Lower leg skin (tissue), 3 donors: ENCODE data around the gene ACAD8.

Source experiments
- POLR2A ChIP-seq, 2 donors: fragments of 450-650 bp; IDR thresholded peaks; one replicate each; pipeline ENCODE4 v1.6.1; 2016 to 2017; ENCODE audit warnings: antibody characterized with exemption in 2 of 2, mild to moderate bottlenecking in 1 of 2, moderate library complexity in 1 of 2
- TF ChIP-seq, protein P1 (sequence below), 3 donors: fragments of 450-650 bp; IDR thresholded peaks; one replicate each; pipeline ENCODE4 v1.5.1; 2016; ENCODE audit warnings: antibody characterized with exemption in 3 of 3, mild to moderate bottlenecking in 3 of 3, moderate library complexity in 2 of 3

- TF ChIP-seq, protein P1, sequence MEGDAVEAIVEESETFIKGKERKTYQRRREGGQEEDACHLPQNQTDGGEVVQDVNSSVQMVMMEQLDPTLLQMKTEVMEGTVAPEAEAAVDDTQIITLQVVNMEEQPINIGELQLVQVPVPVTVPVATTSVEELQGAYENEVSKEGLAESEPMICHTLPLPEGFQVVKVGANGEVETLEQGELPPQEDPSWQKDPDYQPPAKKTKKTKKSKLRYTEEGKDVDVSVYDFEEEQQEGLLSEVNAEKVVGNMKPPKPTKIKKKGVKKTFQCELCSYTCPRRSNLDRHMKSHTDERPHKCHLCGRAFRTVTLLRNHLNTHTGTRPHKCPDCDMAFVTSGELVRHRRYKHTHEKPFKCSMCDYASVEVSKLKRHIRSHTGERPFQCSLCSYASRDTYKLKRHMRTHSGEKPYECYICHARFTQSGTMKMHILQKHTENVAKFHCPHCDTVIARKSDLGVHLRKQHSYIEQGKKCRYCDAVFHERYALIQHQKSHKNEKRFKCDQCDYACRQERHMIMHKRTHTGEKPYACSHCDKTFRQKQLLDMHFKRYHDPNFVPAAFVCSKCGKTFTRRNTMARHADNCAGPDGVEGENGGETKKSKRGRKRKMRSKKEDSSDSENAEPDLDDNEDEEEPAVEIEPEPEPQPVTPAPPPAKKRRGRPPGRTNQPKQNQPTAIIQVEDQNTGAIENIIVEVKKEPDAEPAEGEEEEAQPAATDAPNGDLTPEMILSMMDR (IDR thresholded peaks at IDR 0.05): no peak
- TF ChIP-seq POLR2A (IDR thresholded peaks at IDR 0.05): no peak
These were observed 6.7 kb upstream of the ACAD8 start for GRCh38 chr11:134246678-134247077.
